GM13976 (cell line): Measurements from ENCODE around the gene DPP7.

Experiments used
- DNase-seq: peaks from one replicate; pipeline ENCODE4 v3.0.0; 2012; ENCODE audit warnings: low spot score
- in situ Hi-C: fragments of 300-500 bp; cut with MboI; formaldehyde crosslinking; loops from one replicate; pipeline ENCODE4 v1.12.0; 2022; ENCODE audit warnings: low sequenced_read_pairs, mixed read lengths, inconsistent platforms; ENCODE audit not compliant: unreplicated experiment
- TF ChIP-seq, protein P1 (sequence below): IDR thresholded peaks from 2 replicates; pipeline ENCODE4 v1.5.1; 2012; ENCODE audit warnings: borderline replicate concordance, mild to moderate bottlenecking; ENCODE audit not compliant: insufficient read depth; ENCODE audit errors: extremely low read depth, missing control alignments, control extremely low read depth

Gene DPP7

DNA sequence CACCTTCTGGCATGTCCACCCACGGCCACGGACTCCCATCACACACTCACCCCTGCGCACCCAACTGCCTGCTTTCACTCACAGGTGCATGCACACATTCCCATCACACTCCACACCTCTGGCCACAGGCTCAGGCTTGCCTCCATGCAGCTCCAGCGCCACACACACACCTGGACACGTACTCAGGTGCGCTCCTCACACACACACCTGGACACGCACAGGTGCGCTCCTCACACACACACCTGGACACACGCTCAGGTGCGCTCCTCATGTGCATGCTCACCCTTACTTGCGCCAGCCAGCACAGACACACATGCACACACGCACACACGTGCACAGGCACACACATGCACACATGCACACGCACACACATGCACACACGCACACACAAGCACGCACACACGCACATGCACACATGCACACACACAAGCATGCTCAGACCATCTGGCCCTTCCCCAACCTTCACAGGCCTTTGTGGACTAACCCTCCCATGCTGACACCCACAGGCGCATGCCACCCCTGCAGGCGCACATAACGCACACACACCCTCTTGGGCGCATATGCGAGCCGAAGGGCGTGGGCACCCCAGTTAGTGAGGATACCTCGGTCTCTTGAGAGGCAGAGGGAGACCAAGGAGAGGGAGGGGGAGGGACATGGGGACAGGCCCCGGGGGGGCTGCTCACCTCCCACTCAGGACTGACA lies 32.7 kb upstream of the DPP7 start:
- in situ Hi-C loops = no loop called here
- DNase-seq = no peak
- TF ChIP-seq, protein P1, sequence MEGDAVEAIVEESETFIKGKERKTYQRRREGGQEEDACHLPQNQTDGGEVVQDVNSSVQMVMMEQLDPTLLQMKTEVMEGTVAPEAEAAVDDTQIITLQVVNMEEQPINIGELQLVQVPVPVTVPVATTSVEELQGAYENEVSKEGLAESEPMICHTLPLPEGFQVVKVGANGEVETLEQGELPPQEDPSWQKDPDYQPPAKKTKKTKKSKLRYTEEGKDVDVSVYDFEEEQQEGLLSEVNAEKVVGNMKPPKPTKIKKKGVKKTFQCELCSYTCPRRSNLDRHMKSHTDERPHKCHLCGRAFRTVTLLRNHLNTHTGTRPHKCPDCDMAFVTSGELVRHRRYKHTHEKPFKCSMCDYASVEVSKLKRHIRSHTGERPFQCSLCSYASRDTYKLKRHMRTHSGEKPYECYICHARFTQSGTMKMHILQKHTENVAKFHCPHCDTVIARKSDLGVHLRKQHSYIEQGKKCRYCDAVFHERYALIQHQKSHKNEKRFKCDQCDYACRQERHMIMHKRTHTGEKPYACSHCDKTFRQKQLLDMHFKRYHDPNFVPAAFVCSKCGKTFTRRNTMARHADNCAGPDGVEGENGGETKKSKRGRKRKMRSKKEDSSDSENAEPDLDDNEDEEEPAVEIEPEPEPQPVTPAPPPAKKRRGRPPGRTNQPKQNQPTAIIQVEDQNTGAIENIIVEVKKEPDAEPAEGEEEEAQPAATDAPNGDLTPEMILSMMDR = no peak

DNA sequence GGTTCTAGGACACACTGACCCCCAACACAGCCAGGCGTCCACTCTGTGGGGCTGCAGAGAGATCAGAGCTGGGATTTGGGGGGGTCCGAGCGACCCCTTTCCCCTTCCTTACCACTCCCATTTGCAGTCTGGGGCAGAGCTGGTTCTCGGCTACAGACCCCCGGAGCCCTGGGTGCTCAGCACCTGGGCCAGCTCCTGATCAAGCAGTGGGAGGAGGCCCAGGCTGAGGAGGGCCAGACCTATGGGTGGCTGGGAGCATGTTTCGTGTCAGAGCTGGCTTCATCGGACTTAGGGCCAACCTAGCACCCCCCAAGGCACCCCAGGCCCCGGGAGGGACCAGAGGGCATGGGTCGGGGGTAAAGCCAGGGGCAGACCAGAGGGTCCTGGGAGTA lies 32.0 kb upstream of the DPP7 start:
- TF ChIP-seq, protein P1 = no peak
- in situ Hi-C loops = no loop called here
- DNase-seq = no peak

DNA sequence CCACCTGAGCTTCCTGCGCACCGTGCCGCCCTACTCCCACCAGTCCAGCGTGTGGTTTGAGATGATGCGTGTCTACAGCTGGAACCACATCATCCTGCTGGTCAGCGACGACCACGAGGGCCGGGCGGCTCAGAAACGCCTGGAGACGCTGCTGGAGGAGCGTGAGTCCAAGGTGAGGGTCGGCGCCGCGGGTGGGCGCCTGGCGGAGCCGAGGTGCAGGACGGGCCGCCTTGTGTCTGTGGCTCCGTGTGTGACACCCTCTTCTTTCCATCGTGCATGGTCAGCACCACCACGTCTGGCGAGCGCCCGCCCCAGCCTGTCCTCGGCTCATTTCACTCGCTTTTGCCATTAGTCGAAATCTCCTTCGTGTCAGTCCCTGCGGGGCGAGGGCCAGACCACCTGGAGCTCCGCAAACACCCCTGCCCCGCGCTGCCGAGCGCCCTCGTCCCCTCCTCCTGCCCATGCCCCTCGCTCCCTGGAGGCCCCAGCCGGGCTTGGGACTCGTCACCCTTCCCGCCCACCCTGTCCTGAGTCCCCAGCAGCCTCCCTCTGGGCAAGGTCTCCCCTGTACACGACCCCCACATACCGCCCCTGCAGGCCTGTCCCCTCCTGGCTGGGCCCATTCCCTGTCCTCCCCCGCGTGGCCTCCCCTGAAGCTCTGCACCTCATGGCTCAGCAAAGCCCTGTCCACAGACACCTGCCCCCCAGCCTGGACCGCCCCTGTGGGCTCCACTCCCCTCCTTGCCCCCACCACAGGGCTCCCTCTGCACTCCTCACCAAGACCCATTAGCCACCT lies 31.4 kb upstream of the DPP7 start:
- DNase-seq = no peak
- in situ Hi-C loops = no loop called here
- TF ChIP-seq, protein P1 = no peak

DNA sequence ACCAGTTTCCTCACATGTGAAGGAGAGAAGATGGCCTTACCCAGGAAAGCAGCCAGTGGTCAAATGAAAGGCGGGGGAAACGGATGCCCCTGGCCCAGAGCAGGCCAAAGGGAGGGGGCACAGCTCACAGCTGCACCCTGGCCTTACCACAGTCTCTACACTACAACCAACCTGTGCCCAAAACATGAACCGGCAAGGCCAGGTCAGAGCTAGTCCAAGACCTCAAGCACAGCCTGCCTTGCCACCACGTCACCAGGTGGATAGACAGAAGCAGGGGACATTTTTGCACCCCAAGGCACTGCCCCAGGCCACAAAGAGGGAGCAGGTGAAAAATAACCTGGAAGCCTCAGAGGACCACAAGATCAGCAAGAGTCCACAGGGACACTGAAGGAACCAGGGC lies 28.9 kb upstream of the DPP7 start:
- in situ Hi-C loops = no loop called here
- TF ChIP-seq, protein P1 = no peak
- no peak for DNase-seq

DNA sequence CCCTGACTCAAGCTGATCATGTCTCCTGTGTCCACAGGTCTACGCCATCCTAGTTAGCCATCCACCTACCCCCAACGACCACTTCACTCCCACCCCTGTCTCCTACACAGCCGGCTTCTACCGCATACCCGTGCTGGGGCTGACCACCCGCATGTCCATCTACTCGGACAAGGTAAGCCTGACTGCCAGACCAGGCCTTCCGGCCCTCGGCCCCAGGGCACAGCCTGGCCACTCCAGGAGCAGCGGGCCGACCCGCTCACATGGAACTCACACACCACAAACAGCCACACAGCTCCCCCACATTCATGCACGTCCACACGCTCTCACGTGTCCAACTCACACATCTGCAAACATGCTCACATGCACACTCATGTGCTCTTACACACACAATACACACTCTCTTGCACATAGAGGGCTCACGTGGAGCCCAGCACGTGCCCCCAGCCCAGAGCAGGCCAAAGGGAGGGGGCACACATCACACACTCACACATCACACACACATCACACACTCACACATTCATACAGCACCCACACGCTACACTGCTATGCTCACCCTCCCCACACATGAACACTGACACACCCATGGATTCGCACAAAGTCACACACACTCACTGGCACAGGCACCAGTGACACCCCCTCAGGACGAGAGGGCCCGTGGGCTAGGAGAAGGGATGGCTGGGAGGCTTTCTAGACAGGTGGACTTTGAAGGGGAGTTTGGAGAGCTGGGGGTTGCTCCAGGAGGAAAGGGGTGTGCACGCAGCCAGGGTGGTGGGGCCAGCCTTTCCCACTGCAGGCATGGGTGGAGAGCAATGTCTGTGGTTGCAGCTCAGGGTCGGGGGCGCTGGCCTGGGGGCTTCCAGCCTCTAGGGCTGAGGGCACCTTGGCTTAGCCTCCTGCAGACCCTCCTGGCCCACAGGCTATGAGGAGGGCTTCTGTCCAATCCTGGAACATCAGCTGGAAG lies 27.7 kb upstream of the DPP7 start:
- in situ Hi-C loops = no loop called here
- TF ChIP-seq, protein P1 = no peak
- no peak for DNase-seq
